ENCODE results near the gene GALNT1. TPM values are rescaled to one million over a fixed set of nuclear protein-coding genes. Genes with fewer than 3 reads are reported as not detected.

Gene GALNT1
- total RNA-seq, 1 experiment from 2014 or later = 105 TPM

DNA sequence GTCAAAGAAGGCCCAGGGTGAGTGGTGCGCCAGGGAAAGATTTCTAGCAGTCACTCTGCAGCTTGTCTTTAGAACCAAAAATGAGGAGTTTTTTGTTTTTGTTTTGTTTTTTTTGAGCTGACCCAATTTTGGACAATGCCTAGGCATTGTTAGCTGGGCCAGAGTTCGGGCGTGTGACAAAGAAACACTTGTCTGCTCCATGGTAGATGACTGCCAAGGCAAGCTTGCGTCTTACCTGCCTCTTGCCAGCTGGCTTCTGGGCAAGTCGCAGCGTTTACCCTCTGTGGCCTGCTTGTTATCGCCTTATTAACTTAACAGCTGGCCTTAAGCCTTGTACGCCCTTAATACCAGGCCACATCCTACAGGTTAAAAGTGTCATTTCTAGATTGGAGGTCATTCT is 114.3 kb downstream of the GALNT1 start:
- BruUV-seq (replicated peaks) = no TSS peak
- TF ChIP-seq, protein P1, sequence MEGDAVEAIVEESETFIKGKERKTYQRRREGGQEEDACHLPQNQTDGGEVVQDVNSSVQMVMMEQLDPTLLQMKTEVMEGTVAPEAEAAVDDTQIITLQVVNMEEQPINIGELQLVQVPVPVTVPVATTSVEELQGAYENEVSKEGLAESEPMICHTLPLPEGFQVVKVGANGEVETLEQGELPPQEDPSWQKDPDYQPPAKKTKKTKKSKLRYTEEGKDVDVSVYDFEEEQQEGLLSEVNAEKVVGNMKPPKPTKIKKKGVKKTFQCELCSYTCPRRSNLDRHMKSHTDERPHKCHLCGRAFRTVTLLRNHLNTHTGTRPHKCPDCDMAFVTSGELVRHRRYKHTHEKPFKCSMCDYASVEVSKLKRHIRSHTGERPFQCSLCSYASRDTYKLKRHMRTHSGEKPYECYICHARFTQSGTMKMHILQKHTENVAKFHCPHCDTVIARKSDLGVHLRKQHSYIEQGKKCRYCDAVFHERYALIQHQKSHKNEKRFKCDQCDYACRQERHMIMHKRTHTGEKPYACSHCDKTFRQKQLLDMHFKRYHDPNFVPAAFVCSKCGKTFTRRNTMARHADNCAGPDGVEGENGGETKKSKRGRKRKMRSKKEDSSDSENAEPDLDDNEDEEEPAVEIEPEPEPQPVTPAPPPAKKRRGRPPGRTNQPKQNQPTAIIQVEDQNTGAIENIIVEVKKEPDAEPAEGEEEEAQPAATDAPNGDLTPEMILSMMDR (IDR thresholded peaks at IDR 0.05; ENCODE audit: unreplicated experiment) = no peak
- H3K9me3 Mint-ChIP-seq (ENCODE audit: low read depth, unreplicated experiment) = no peaks in the 10 kb centered on the region
- DNase-seq = no peak
- CTCF ChIA-PET = no interaction called here
- intact Hi-C loops (cut with micrococcal nuclease; ENCODE audit: unreplicated experiment) = no loop called here
- no peaks in the 10 kb centered on the region for H3K36me3 Mint-ChIP-seq (ENCODE audit: insufficient read depth, unreplicated experiment)
- H3K4me1 Mint-ChIP-seq (ENCODE audit: low read depth, unreplicated experiment) = peaks cover 3% of the 10 kb centered on the region
- no peaks in the 10 kb centered on the region for H3K27me3 Mint-ChIP-seq (ENCODE audit: unreplicated experiment)
- H3K27ac Mint-ChIP-seq (ENCODE audit: unreplicated experiment) = no peak overlapping the region
- H3K4me3 Mint-ChIP-seq (ENCODE audit: low read depth, unreplicated experiment) = no peak overlapping the region

DNA sequence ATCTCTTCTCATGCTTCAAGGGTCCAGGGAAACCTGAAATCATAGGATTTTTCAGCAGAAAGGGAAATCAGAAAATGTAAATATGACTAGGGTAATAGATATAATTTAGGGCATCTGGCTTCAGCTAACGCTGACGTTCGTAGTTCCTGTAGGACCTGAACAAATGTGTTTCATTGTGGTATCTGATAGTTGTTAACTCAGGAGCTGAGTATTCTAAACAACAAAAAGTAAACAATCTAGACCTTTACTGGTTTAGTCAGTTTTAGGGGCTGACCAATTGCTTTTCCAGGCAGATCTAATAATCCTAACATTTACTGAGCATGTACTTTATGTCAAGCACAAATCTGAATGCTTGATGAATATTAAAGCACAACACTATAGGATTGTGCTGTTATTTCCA is 114.8 kb downstream of the GALNT1 start:
- Mint-ChIP-seq H3K36me3 (ENCODE audit: insufficient read depth, unreplicated experiment) (no peaks in the 10 kb centered on the region), H3K27ac (ENCODE audit: unreplicated experiment) (no peak overlapping the region), H3K4me1 (ENCODE audit: low read depth, unreplicated experiment) (no peaks in the 10 kb centered on the region), H3K9me3 (ENCODE audit: low read depth, unreplicated experiment) (no peaks in the 10 kb centered on the region), H3K4me3 (ENCODE audit: low read depth, unreplicated experiment) (no peak overlapping the region), H3K27me3 (ENCODE audit: unreplicated experiment) (no peaks in the 10 kb centered on the region)
- no TSS peak for BruUV-seq (replicated peaks)
- CTCF ChIA-PET = no interaction called here
- intact Hi-C loops (cut with micrococcal nuclease; ENCODE audit: unreplicated experiment) = no loop called here
- DNase-seq = no peak
- TF ChIP-seq, protein P1 (IDR thresholded peaks at IDR 0.05; ENCODE audit: unreplicated experiment) = no peak

DNA sequence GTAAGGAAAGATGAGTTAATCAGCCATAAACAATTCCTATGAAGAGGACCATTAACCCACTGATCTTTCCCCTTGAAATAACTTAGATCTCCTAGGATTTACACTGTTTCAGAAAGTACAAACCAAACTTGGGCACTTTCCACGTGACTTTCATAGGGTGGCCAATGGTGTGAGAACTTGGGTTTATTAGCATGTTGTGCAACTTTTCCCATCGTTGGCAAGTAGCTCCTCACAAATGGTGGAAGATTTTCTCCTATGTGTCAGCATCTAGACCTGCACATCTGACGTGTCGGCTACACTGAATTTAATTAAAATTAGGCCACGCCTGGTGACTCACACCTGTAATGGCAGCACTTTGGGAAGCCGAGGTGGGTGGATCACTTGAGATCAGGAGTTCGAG is 116.3 kb downstream of the GALNT1 start:
- no peak overlapping the region for H3K4me3 Mint-ChIP-seq (ENCODE audit: low read depth, unreplicated experiment)
- BruUV-seq (replicated peaks) = no TSS peak
- no peak overlapping the region for H3K27ac Mint-ChIP-seq (ENCODE audit: unreplicated experiment)
- no peaks in the 10 kb centered on the region for H3K27me3 Mint-ChIP-seq (ENCODE audit: unreplicated experiment)
- H3K4me1 Mint-ChIP-seq (ENCODE audit: low read depth, unreplicated experiment) = no peaks in the 10 kb centered on the region
- H3K36me3 Mint-ChIP-seq (ENCODE audit: insufficient read depth, unreplicated experiment) = no peaks in the 10 kb centered on the region
- H3K9me3 Mint-ChIP-seq (ENCODE audit: low read depth, unreplicated experiment) = no peaks in the 10 kb centered on the region
- CTCF ChIA-PET = no interaction called here
- intact Hi-C loops (cut with micrococcal nuclease; ENCODE audit: unreplicated experiment) = no loop called here
- TF ChIP-seq, protein P1 (IDR thresholded peaks at IDR 0.05; ENCODE audit: unreplicated experiment) = no peak
- DNase-seq = no peak

DNA sequence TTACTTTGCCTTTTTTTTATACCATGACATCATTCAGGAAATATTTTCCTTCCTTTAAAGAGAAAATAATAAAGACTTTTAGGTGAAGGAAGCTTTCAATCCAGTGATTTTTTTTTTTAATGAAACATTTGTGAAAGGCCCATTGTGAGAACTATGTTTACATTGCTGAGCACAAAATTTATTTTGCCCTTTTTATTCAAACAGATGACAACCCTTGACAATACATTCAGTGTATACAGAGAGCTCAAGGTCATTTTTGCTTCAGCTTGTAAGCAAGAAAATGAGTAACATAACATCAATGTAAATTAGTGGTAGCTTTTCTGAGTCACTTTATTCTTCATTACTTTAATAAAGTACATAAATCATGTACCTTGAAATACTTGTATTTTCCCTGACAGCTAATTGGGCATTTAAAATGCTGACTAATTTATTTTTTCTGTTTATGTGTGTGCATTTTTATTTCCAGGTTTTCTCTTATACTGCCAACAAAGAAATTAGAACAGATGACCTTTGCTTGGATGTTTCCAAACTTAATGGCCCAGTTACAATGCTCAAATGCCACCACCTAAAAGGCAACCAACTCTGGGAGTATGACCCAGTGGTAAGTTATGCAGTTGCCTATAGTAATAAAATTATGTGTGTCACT is 121.6 kb downstream of the GALNT1 start:
- Mint-ChIP-seq H3K27ac (ENCODE audit: unreplicated experiment) (no peak overlapping the region), H3K36me3 (ENCODE audit: insufficient read depth, unreplicated experiment) (no peaks in the 10 kb centered on the region)

More for the DNA sequence above, 121.6 kb downstream of the GALNT1 start:
- no peaks in the 10 kb centered on the region for H3K9me3 Mint-ChIP-seq (ENCODE audit: low read depth, unreplicated experiment)
- CTCF ChIA-PET = interaction anchor here (0.6 to 0.8 kb wide), 2 partner anchors 12 to 225 kb away, joined by 3 to 7 read pairs; no protein-coding TSS in a partner anchor
- DNase-seq = no peak
- H3K4me3 Mint-ChIP-seq (ENCODE audit: low read depth, unreplicated experiment) = no peak overlapping the region
- intact Hi-C loops (cut with micrococcal nuclease; ENCODE audit: unreplicated experiment) = loop anchor here (10.0 kb wide), 1 partner anchor 298 kb away; no protein-coding TSS in a partner anchor
- TF ChIP-seq, protein P1 (IDR thresholded peaks at IDR 0.05; ENCODE audit: unreplicated experiment) = no peak
- no TSS peak for BruUV-seq (replicated peaks)
- H3K27me3 Mint-ChIP-seq (ENCODE audit: unreplicated experiment) = no peaks in the 10 kb centered on the region
- H3K4me1 Mint-ChIP-seq (ENCODE audit: low read depth, unreplicated experiment) = no peaks in the 10 kb centered on the region
